ENCODE results near the gene ZNF638.

DNA sequence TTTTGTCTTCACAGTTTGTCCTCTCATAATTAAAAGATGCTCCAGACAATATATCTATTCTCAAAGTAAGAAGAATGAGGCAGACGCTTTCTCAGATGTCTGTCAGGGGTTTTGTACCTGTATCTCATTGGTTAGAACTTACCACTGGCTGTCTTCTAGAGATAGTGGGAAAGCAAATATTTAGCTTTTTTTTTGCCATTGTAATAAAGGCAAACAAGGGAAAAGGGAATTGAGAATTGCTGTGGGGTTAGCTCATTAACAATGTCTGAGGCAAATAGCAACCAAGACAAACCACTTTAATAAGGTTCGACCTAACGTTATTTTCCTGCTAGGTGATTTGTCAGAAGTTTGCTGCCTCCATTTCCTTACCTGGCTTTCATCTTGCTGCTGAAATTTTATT, 30.0 kb downstream of the ZNF638 start:
- TF ChIP-seq STAT3 (IDR thresholded peaks at IDR 0.05; ENCODE audit: low read depth, low read length) (0 out of 2 replicates have a peak, but pooled peaks have one; percentile 61), BHLHE40 (IDR thresholded peaks at IDR 0.05; ENCODE audit: borderline replicate concordance in 1 of 2, low read depth in 2 of 2, low read length in 1 of 2) (peak; percentile 27 to 40; a peak in 2 of 4 replicates), POLR2AphosphoS2 (IDR thresholded peaks at IDR 0.05; ENCODE audit: low read depth, low read length) (no peak), NR2C2 (IDR thresholded peaks at IDR 0.05; ENCODE audit: borderline replicate concordance, control insufficient read depth, insufficient read length, low read depth) (no peak), POLR2A (IDR thresholded peaks at IDR 0.05; ENCODE audit: low read depth, low read length) (no peak), BCL11A (IDR thresholded peaks at IDR 0.05; ENCODE audit: low read depth, low read length) (peak; percentile 92; the same call in 1 of the 2 replicates), CEBPB (IDR thresholded peaks at IDR 0.05; ENCODE audit: borderline replicate concordance in 1 of 2, low read depth in 2 of 2, low read length in 2 of 2) (no peak), ZNF274 (IDR thresholded peaks at IDR 0.05; ENCODE audit: insufficient read depth, insufficient read length) (no peak)
- TF ChIP-seq, protein P1, sequence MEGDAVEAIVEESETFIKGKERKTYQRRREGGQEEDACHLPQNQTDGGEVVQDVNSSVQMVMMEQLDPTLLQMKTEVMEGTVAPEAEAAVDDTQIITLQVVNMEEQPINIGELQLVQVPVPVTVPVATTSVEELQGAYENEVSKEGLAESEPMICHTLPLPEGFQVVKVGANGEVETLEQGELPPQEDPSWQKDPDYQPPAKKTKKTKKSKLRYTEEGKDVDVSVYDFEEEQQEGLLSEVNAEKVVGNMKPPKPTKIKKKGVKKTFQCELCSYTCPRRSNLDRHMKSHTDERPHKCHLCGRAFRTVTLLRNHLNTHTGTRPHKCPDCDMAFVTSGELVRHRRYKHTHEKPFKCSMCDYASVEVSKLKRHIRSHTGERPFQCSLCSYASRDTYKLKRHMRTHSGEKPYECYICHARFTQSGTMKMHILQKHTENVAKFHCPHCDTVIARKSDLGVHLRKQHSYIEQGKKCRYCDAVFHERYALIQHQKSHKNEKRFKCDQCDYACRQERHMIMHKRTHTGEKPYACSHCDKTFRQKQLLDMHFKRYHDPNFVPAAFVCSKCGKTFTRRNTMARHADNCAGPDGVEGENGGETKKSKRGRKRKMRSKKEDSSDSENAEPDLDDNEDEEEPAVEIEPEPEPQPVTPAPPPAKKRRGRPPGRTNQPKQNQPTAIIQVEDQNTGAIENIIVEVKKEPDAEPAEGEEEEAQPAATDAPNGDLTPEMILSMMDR (IDR thresholded peaks at IDR 0.05 in 2 of 3, conservative IDR thresholded peaks at IDR 0.05 in 1 of 3; ENCODE audit: control insufficient read depth in 2 of 3, extremely low read depth in 1 of 3, insufficient read depth in 1 of 3, low read depth in 3 of 3, low read length in 3 of 3) = no peak
- TF ChIP-seq, protein P2, sequence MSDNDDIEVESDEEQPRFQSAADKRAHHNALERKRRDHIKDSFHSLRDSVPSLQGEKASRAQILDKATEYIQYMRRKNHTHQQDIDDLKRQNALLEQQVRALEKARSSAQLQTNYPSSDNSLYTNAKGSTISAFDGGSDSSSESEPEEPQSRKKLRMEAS (IDR thresholded peaks at IDR 0.05; ENCODE audit: low read depth, low read length) = no peak

Measured in GM12878 (cell line).